Measurements from ENCODE around the gene CHCHD6. TPM values are rescaled to one million over a fixed set of nuclear protein-coding genes. Genes with fewer than 3 reads are reported as not detected.

Gene CHCHD6
- total RNA-seq, 1 experiment from 2014 or later = 29.6 TPM

DNA sequence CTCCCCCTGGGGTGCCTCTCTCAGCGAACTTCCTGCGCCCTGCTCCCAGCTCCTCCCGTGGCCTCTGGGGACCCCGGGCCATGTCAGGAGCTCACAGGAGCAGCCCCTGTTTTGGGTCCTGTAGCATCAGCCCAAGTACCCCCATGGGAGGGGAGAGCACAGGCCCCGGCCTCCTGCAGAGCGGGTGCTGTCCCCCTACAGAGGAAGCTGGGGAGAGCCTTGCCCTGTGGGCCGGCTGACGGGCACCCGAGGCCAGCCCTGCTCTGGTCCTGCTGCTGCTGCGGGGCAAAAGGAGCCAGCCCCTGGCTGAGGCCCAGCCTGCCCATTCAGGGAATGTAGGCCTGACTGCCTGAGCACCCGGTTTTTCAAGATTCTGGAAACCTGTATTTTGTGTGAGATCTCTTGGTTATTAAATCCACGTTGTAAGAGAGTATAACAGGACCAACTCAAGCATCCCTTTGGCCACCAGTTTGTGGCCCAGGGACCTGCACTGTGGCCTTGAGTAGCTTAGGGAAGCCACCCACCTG, 291.3 kb downstream of the CHCHD6 start:
- TF ChIP-seq, protein P1, sequence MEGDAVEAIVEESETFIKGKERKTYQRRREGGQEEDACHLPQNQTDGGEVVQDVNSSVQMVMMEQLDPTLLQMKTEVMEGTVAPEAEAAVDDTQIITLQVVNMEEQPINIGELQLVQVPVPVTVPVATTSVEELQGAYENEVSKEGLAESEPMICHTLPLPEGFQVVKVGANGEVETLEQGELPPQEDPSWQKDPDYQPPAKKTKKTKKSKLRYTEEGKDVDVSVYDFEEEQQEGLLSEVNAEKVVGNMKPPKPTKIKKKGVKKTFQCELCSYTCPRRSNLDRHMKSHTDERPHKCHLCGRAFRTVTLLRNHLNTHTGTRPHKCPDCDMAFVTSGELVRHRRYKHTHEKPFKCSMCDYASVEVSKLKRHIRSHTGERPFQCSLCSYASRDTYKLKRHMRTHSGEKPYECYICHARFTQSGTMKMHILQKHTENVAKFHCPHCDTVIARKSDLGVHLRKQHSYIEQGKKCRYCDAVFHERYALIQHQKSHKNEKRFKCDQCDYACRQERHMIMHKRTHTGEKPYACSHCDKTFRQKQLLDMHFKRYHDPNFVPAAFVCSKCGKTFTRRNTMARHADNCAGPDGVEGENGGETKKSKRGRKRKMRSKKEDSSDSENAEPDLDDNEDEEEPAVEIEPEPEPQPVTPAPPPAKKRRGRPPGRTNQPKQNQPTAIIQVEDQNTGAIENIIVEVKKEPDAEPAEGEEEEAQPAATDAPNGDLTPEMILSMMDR (IDR thresholded peaks at IDR 0.05; ENCODE audit: unreplicated experiment) = no peak
- ChIA-PET POLR2A (no interaction called here), CTCF (interaction anchor here (0.8 to 2.5 kb wide), 4 partner anchors 9 to 316 kb away, joined by 3 to 20 read pairs (median 4); no protein-coding TSS in a partner anchor)
- Mint-ChIP-seq H3K27me3 (ENCODE audit: insufficient read depth, unreplicated experiment) (no peaks in the 10 kb centered on the region), H3K4me1 (ENCODE audit: insufficient read depth, unreplicated experiment) (peaks cover 5% of the 10 kb centered on the region), H3K4me3 (ENCODE audit: unreplicated experiment) (no peak overlapping the region), H3K36me3 (ENCODE audit: insufficient read depth, unreplicated experiment) (peaks cover 20% of the 10 kb centered on the region), H3K27ac (ENCODE audit: low read depth, unreplicated experiment) (no peak overlapping the region), H3K9me3 (ENCODE audit: unreplicated experiment) (no peaks in the 10 kb centered on the region)
- intact Hi-C loops (cut with micrococcal nuclease) = no loop called here
- DNase-seq (ENCODE audit: unreplicated experiment) = no peak
- BruUV-seq (replicated peaks) = no TSS peak

DNA sequence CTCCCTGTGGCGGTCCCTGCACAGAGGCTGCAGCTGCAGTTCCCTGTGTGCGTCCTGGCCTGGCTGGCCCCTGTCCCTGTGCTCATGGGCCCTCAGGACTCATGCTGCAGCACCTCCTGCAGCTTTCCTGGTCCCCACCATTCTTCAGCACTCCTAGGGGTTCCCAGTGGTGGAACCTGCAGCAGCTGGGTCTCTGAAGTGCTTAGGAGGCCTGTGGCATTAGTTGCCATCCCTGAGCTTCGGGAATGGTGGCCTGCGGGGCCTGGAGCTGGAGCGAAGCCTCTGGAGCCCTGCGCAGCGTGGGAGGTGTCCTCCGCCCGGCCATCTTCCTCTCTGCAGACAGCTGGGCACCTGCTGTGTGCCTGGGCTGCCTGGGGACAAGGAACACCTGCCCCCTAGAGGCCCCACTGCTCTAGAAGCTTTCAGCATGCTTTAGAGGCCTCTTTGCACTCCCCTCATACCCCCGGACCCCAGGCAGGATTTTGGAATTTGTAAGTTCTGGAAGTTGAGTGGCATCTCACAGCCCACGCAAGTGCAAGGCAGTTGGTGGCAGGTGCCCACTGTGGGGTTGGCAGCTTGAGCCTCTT, 292.0 kb downstream of the CHCHD6 start:
- H3K4me1 Mint-ChIP-seq (ENCODE audit: insufficient read depth, unreplicated experiment) = peaks cover 5% of the 10 kb centered on the region
- DNase-seq (ENCODE audit: unreplicated experiment) = no peak
- ChIA-PET POLR2A (no interaction called here), CTCF (interaction anchor here (0.6 to 2.5 kb wide), 5 partner anchors 9 to 595 kb away, joined by 3 to 20 read pairs (median 4); partner anchors contain the start of gene TPRA1)
- intact Hi-C loops (cut with micrococcal nuclease) = no loop called here
- H3K27ac Mint-ChIP-seq (ENCODE audit: low read depth, unreplicated experiment) = no peak overlapping the region
- no TSS peak for BruUV-seq (replicated peaks)
- no peak overlapping the region for H3K4me3 Mint-ChIP-seq (ENCODE audit: unreplicated experiment)
- no peaks in the 10 kb centered on the region for H3K27me3 Mint-ChIP-seq (ENCODE audit: insufficient read depth, unreplicated experiment)
- H3K36me3 Mint-ChIP-seq (ENCODE audit: insufficient read depth, unreplicated experiment) = peaks cover 13% of the 10 kb centered on the region
- H3K9me3 Mint-ChIP-seq (ENCODE audit: unreplicated experiment) = no peaks in the 10 kb centered on the region
- TF ChIP-seq, protein P1 (IDR thresholded peaks at IDR 0.05; ENCODE audit: unreplicated experiment) = no peak

DNA sequence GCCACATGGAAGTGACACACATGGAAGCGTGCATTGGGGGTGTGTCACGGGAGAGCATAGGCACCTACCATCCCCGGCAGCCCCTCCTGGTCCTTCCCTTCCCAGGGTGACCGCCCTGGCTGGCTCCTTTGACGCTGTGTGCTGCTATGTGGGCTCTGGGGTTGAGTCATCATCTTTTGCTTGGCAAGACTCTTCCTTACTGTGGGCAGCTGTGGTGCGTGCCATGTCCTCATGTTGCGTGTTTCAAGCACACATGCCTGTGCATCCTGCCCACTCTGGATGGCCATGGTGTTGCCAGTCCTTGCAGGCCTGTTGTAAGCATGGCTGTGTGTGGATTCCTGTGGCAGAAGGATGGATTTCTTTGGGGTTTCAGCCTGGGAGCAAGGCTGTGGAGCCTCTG, 292.9 kb downstream of the CHCHD6 start:
- H3K27me3 Mint-ChIP-seq (ENCODE audit: insufficient read depth, unreplicated experiment) = no peaks in the 10 kb centered on the region
- ChIA-PET POLR2A (no interaction called here), CTCF (interaction anchor here (0.6 kb wide), 1 partner anchor 594 kb away, joined by 5 read pairs; the partner anchor contains the start of gene TPRA1)
- intact Hi-C loops (cut with micrococcal nuclease) = no loop called here
- no peak overlapping the region for H3K4me3 Mint-ChIP-seq (ENCODE audit: unreplicated experiment)
- TF ChIP-seq, protein P1 (IDR thresholded peaks at IDR 0.05; ENCODE audit: unreplicated experiment) = no peak
- peaks cover 9% of the 10 kb centered on the region for H3K36me3 Mint-ChIP-seq (ENCODE audit: insufficient read depth, unreplicated experiment)
- no TSS peak for BruUV-seq (replicated peaks)
- H3K4me1 Mint-ChIP-seq (ENCODE audit: insufficient read depth, unreplicated experiment) = peaks cover 7% of the 10 kb centered on the region
- no peak overlapping the region for H3K27ac Mint-ChIP-seq (ENCODE audit: low read depth, unreplicated experiment)
- peak; percentile 35 for DNase-seq (ENCODE audit: unreplicated experiment)
- H3K9me3 Mint-ChIP-seq (ENCODE audit: unreplicated experiment) = no peaks in the 10 kb centered on the region

DNA sequence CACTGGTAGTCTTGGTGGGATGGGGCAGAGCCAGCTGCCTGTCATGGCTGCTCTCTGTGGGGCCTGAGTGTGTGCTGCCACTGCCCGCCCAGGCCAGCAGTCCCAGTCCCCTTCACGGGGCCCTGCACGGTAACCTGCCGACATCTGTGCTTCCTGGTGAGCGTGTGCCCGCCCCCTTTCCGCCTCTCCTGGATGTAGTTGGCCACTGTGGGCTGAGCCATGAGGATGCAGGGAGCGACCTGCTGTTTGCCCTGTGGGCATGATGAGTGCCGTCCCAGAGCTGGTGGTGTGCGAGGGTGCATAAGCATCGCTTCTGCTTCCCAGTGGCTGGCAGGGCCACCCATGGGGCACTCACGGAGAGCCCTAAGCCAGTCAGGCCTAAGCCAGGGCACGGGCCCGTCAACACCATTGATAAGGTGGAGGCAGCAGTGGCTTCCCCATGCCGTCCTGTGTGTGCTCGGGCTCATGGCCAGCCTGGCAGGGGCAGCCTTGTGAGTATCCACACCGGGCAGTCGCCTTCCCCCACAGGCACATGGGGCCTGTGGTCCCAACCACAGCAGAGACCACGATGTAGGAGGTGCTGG, 293.5 kb downstream of the CHCHD6 start:
- Mint-ChIP-seq H3K4me3 (ENCODE audit: unreplicated experiment) (no peak overlapping the region), H3K27me3 (ENCODE audit: insufficient read depth, unreplicated experiment) (no peaks in the 10 kb centered on the region), H3K36me3 (ENCODE audit: insufficient read depth, unreplicated experiment) (peaks cover 9% of the 10 kb centered on the region), H3K9me3 (ENCODE audit: unreplicated experiment) (no peaks in the 10 kb centered on the region), H3K27ac (ENCODE audit: low read depth, unreplicated experiment) (peak overlapping the region; percentile 61), H3K4me1 (ENCODE audit: insufficient read depth, unreplicated experiment) (peaks cover 13% of the 10 kb centered on the region)
- CTCF ChIA-PET = interaction anchor here (0.6 to 0.7 kb wide), 2 partner anchors 319 to 488 kb away, joined by 3 to 4 read pairs; no protein-coding TSS in a partner anchor
- BruUV-seq (replicated peaks) = no TSS peak
- DNase-seq (ENCODE audit: unreplicated experiment) = no peak
- TF ChIP-seq, protein P1 (IDR thresholded peaks at IDR 0.05; ENCODE audit: unreplicated experiment) = no peak
- intact Hi-C loops (cut with micrococcal nuclease) = no loop called here
- POLR2A ChIA-PET = no interaction called here
